ENCODE measurements around the gene ASIP.

Gene ASIP

GRCh38 chr20:34254979-34255378 is 13.8 kb downstream of the ASIP start:
- Histone ChIP-seq H3K9me2 (replicated peaks; ENCODE audit: insufficient read depth, low read length) (no peaks in the 10 kb centered on the region), H3K9me3 (replicated peaks; ENCODE audit: insufficient read depth, low read length) (no peaks in the 10 kb centered on the region), H3K36me3 (replicated peaks; ENCODE audit: insufficient read depth, low read length) (no peaks in the 10 kb centered on the region), H2AFZ (ENCODE audit: low read length) (no peak overlapping the region), H3K27me3 (replicated peaks; ENCODE audit: insufficient read depth, low read length) (no peaks in the 10 kb centered on the region), H4K20me1 (ENCODE audit: insufficient read depth, low read length) (no peaks in the 10 kb centered on the region), H3F3A (ENCODE audit: insufficient read depth, low read length) (no peaks in the 10 kb centered on the region), H3K9ac (ENCODE audit: low read length) (no peak overlapping the region), H3K79me2 (ENCODE audit: low read length) (no peaks in the 10 kb centered on the region), H3K27ac (ENCODE audit: low read length) (no peak overlapping the region), H3K4me2 (ENCODE audit: low read depth, low read length) (no peak overlapping the region), H3K4me1 (ENCODE audit: low read length) (peaks cover 2% of the 10 kb centered on the region), H3K4me3 (ENCODE audit: low read length) (no peak overlapping the region)
- DNase-seq = no peak
- TF ChIP-seq EZH2 (optimal IDR thresholded peaks at IDR 0.05; ENCODE audit: low read depth, low read length) = no peak
- no peak for TF ChIP-seq EZH2phosphoT487 (IDR thresholded peaks at IDR 0.05; ENCODE audit: low read length)

GRCh38 chr20:34256629-34257124 is 15.5 kb downstream of the ASIP start:
- Histone ChIP-seq H3K27me3 (replicated peaks; ENCODE audit: insufficient read depth, low read length) (no peaks in the 10 kb centered on the region), H3K4me1 (ENCODE audit: low read length) (no peaks in the 10 kb centered on the region), H3K9me2 (replicated peaks; ENCODE audit: insufficient read depth, low read length) (no peaks in the 10 kb centered on the region), H4K20me1 (ENCODE audit: insufficient read depth, low read length) (no peaks in the 10 kb centered on the region), H3K36me3 (replicated peaks; ENCODE audit: insufficient read depth, low read length) (no peaks in the 10 kb centered on the region), H3K27ac (ENCODE audit: low read length) (no peak overlapping the region), H3K9ac (ENCODE audit: low read length) (no peak overlapping the region), H3K79me2 (ENCODE audit: low read length) (no peaks in the 10 kb centered on the region), H3F3A (ENCODE audit: insufficient read depth, low read length) (no peaks in the 10 kb centered on the region), H3K9me3 (replicated peaks; ENCODE audit: insufficient read depth, low read length) (no peaks in the 10 kb centered on the region), H3K4me2 (ENCODE audit: low read depth, low read length) (no peak overlapping the region), H2AFZ (ENCODE audit: low read length) (no peak overlapping the region), H3K4me3 (ENCODE audit: low read length) (no peak overlapping the region)
- TF ChIP-seq EZH2phosphoT487 (IDR thresholded peaks at IDR 0.05; ENCODE audit: low read length) (no peak), EZH2 (optimal IDR thresholded peaks at IDR 0.05; ENCODE audit: low read depth, low read length) (no peak), CTCF (IDR thresholded peaks at IDR 0.05; ENCODE audit: low read length) (no peak)
- no peak for DNase-seq

- Histone ChIP-seq H3K27ac (ENCODE audit: low read length) (no peak overlapping the region), H3K36me3 (replicated peaks; ENCODE audit: insufficient read depth, low read length) (no peaks in the 10 kb centered on the region), H3K4me3 (ENCODE audit: low read length) (no peak overlapping the region), H2AFZ (ENCODE audit: low read length) (no peak overlapping the region), H3K79me2 (ENCODE audit: low read length) (no peaks in the 10 kb centered on the region), H3K9me2 (replicated peaks; ENCODE audit: insufficient read depth, low read length) (no peaks in the 10 kb centered on the region), H3F3A (ENCODE audit: insufficient read depth, low read length) (no peaks in the 10 kb centered on the region), H3K4me2 (ENCODE audit: low read depth, low read length) (no peak overlapping the region), H3K9ac (ENCODE audit: low read length) (no peak overlapping the region), H3K27me3 (replicated peaks; ENCODE audit: insufficient read depth, low read length) (no peaks in the 10 kb centered on the region), H3K4me1 (ENCODE audit: low read length) (peaks cover 7% of the 10 kb centered on the region; the same call in 1 of the 2 replicates), H4K20me1 (ENCODE audit: insufficient read depth, low read length) (no peaks in the 10 kb centered on the region), H3K9me3 (replicated peaks; ENCODE audit: insufficient read depth, low read length) (no peaks in the 10 kb centered on the region)
- no peak for DNase-seq
- TF ChIP-seq EZH2 (optimal IDR thresholded peaks at IDR 0.05; ENCODE audit: low read depth, low read length) = no peak
- no peak for TF ChIP-seq CTCF (IDR thresholded peaks at IDR 0.05; ENCODE audit: low read length)
- TF ChIP-seq EZH2phosphoT487 (IDR thresholded peaks at IDR 0.05; ENCODE audit: low read length) = no peak
Measured at GRCh38 chr20:34260208-34260942, 19.2 kb downstream of the ASIP start.
